SU-DHL-6 (cell line): Measurements from ENCODE around the gene TOP2B.

Experiments
- H2AFZ ChIP-seq: fragments of 200-600 bp; sonication (generic); 2 replicates; pipeline ENCODE4 v1.6.1; 2014; ENCODE audit warnings: low read depth, mild to moderate bottlenecking, moderate library complexity, mixed read lengths, antibody characterized with exemption, low read length; ENCODE audit not compliant: severe bottlenecking
- H3F3A ChIP-seq: fragments of 200-600 bp; shearing (Covaris generic); 2 replicates; pipeline ENCODE4 v1.6.0; 2016; ENCODE audit warnings: antibody characterized with exemption, mild to moderate bottlenecking; ENCODE audit not compliant: insufficient read depth
- H3K27ac ChIP-seq: fragments of 200-600 bp; sonication (generic); 2 replicates; pipeline ENCODE4 v1.5.1; 2016; ENCODE audit warnings: low read depth, mild to moderate bottlenecking, low read length, moderate library complexity, mixed read lengths
- H3K27me3 ChIP-seq: fragments of 200-600 bp; sonication (generic), shearing (Covaris generic); 2 replicates; pipeline ENCODE4 v1.6.0; 2014; ENCODE audit warnings: mild to moderate bottlenecking, low read length
- H3K36me3 ChIP-seq: fragments of 200-600 bp; sonication (generic); 2 replicates; pipeline ENCODE4 v1.6.1; 2014; ENCODE audit warnings: mild to moderate bottlenecking, low read length, mixed read lengths
- H3K4me2 ChIP-seq: fragments of 300-600, 200-600 bp; shearing (Covaris generic), sonication (generic); 2 replicates; pipeline ENCODE4 v1.6.0; 2014; ENCODE audit warnings: low read length, low read depth, mild to moderate bottlenecking; ENCODE audit not compliant: poor library complexity, severe bottlenecking
- H3K4me3 ChIP-seq: fragments of 200-600 bp; sonication (generic); 2 replicates; pipeline ENCODE4 v1.5.1; 2014; ENCODE audit warnings: antibody characterized with exemption, low read length, mild to moderate bottlenecking, mixed read lengths; ENCODE audit not compliant: insufficient read depth, poor library complexity, severe bottlenecking
- H3K79me2 ChIP-seq: fragments of 200-600 bp; sonication (generic); 2 replicates; pipeline ENCODE4 v1.6.1; 2014; ENCODE audit warnings: mild to moderate bottlenecking, low read length, moderate library complexity; ENCODE audit not compliant: insufficient read depth
- H3K9ac ChIP-seq: fragments of 200-600 bp; sonication (generic); 2 replicates; pipeline ENCODE4 v1.7.0; 2014; ENCODE audit warnings: mild to moderate bottlenecking, low read length
- H3K9me2 ChIP-seq: fragments of 200-600 bp; sonication (generic); replicated peaks from 2 replicates; pipeline ENCODE4 v1.6.1; 2014; ENCODE audit warnings: low read length; ENCODE audit not compliant: insufficient read depth
- H3K9me3 ChIP-seq: fragments of 200-600 bp; sonication (generic); 2 replicates; pipeline ENCODE4 v1.6.1; 2014; ENCODE audit warnings: low read length, mixed read lengths; ENCODE audit not compliant: insufficient read depth
- H4K20me1 ChIP-seq: fragments of 200-600 bp; sonication (generic); 2 replicates; pipeline ENCODE4 v1.6.1; 2014; ENCODE audit warnings: low read depth, mild to moderate bottlenecking, antibody characterized with exemption, low read length, moderate library complexity, mixed read lengths
- EZH2phosphoT487 ChIP-seq: fragments of 200-600 bp; sonication (generic), shearing (Covaris generic); conservative IDR thresholded peaks from 2 replicates; pipeline ENCODE4 v1.6.1; 2018; ENCODE audit warnings: mild to moderate bottlenecking, antibody characterized with exemption, low read length, moderate library complexity, mixed read lengths
- TF ChIP-seq, protein P1 (sequence below): fragments of 200-600 bp; sonication (generic); IDR thresholded peaks from one replicate; pipeline ENCODE4 v1.5.1; 2017; ENCODE audit warnings: antibody characterized with exemption, mild to moderate bottlenecking, low read length, moderate library complexity; ENCODE audit not compliant: insufficient read depth, poor library complexity, severe bottlenecking

The TOP2B gene, protein sequence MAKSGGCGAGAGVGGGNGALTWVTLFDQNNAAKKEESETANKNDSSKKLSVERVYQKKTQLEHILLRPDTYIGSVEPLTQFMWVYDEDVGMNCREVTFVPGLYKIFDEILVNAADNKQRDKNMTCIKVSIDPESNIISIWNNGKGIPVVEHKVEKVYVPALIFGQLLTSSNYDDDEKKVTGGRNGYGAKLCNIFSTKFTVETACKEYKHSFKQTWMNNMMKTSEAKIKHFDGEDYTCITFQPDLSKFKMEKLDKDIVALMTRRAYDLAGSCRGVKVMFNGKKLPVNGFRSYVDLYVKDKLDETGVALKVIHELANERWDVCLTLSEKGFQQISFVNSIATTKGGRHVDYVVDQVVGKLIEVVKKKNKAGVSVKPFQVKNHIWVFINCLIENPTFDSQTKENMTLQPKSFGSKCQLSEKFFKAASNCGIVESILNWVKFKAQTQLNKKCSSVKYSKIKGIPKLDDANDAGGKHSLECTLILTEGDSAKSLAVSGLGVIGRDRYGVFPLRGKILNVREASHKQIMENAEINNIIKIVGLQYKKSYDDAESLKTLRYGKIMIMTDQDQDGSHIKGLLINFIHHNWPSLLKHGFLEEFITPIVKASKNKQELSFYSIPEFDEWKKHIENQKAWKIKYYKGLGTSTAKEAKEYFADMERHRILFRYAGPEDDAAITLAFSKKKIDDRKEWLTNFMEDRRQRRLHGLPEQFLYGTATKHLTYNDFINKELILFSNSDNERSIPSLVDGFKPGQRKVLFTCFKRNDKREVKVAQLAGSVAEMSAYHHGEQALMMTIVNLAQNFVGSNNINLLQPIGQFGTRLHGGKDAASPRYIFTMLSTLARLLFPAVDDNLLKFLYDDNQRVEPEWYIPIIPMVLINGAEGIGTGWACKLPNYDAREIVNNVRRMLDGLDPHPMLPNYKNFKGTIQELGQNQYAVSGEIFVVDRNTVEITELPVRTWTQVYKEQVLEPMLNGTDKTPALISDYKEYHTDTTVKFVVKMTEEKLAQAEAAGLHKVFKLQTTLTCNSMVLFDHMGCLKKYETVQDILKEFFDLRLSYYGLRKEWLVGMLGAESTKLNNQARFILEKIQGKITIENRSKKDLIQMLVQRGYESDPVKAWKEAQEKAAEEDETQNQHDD (N-terminal part only)

DNA sequence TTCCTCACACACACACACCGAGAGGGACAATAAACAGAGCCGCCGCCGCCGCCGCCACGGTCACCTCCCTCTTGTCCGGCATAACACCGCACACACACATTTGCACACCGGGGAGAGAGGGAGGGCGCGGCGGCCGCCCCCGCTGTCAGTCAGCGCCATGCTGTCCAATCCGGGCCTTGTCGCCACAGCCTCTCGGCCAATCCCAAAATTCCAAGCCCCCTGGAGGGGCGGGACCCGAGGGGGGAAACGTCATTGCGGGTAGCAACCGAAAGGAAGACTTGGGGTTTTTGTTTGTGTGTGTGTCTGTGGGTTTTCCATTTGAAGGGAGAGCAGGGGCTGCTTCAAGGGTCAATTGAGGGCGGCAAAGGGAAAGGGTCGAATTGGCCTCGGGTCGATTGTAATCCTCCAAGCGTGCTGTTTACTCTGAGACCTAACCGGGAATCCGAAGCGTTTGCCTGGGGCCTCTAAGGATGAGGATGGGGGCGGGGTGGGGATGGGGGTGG is at the start of gene TOP2B:
Gene TOP2B (minus strand): TSS at position 96 of the 503 bp plus-strand sequence. CDS start 610 bp downstream, outside the sequence.
- Histone ChIP-seq H4K20me1 (peaks cover 24% of the 10 kb centered on the region), H3K79me2 (peaks cover 40% of the 10 kb centered on the region), H3K9ac (peak within 1 kb of the TSS; percentile 75), H3K27ac (peak within 1 kb of the TSS; percentile 64), H3K9me3 (no peaks in the 10 kb centered on the region), H3K9me2 (no peaks in the 10 kb centered on the region), H3F3A (peaks cover 15% of the 10 kb centered on the region; the same call in 1 of the 2 replicates), H2AFZ (peak within 1 kb of the TSS; percentile 68), H3K4me2 (peak within 1 kb of the TSS; percentile 72), H3K27me3 (no peaks in the 10 kb centered on the region), H3K36me3 (no peaks in the 10 kb centered on the region), H3K4me3 (peak within 1 kb of the TSS; percentile 75)
- TF ChIP-seq, protein P1, sequence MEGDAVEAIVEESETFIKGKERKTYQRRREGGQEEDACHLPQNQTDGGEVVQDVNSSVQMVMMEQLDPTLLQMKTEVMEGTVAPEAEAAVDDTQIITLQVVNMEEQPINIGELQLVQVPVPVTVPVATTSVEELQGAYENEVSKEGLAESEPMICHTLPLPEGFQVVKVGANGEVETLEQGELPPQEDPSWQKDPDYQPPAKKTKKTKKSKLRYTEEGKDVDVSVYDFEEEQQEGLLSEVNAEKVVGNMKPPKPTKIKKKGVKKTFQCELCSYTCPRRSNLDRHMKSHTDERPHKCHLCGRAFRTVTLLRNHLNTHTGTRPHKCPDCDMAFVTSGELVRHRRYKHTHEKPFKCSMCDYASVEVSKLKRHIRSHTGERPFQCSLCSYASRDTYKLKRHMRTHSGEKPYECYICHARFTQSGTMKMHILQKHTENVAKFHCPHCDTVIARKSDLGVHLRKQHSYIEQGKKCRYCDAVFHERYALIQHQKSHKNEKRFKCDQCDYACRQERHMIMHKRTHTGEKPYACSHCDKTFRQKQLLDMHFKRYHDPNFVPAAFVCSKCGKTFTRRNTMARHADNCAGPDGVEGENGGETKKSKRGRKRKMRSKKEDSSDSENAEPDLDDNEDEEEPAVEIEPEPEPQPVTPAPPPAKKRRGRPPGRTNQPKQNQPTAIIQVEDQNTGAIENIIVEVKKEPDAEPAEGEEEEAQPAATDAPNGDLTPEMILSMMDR, result no peak
- no peak for TF ChIP-seq EZH2phosphoT487

DNA sequence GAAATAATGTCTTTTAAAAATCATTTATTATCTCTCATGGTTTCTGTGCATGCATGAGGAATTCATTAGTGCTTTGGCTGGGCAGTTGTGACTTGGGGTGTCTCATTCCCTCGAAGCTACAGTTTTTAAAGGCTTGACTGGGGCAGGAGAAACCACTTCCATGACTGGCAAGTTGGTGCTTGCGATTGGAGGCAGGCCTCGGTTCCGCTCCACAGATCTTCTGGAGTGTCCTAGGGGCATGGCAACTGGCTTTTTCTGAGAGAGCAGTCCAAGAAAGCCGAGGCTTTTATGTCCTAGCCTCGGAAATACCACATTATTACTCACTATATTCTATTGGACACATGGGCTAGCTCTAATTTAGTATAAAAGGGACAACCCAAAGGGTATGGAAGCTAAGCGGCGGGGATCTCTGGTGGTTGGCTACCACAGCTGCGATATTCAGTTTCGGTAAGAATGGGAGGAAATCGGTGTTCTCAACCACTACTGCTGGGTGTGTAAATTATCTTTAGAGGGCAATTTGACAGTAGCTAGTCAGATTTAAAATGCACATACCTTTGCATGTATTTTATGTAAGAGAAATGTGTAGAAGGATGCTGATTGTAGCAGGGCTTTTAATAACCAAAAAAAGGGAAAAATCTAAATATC is 48.8 kb upstream of the TOP2B start:
- Histone ChIP-seq H3K36me3 (peaks cover 8% of the 10 kb centered on the region; the same call in 1 of the 2 replicates), H3K9ac (no peak overlapping the region), H3K4me2 (no peak overlapping the region), H3F3A (no peaks in the 10 kb centered on the region), H3K9me3 (no peaks in the 10 kb centered on the region), H4K20me1 (no peaks in the 10 kb centered on the region), H3K9me2 (no peaks in the 10 kb centered on the region), H3K27me3 (no peaks in the 10 kb centered on the region), H3K79me2 (no peaks in the 10 kb centered on the region), H2AFZ (no peak overlapping the region), H3K4me3 (no peak overlapping the region), H3K27ac (no peak overlapping the region)
- no peak for TF ChIP-seq EZH2phosphoT487
- TF ChIP-seq, protein P1, result no peak

DNA sequence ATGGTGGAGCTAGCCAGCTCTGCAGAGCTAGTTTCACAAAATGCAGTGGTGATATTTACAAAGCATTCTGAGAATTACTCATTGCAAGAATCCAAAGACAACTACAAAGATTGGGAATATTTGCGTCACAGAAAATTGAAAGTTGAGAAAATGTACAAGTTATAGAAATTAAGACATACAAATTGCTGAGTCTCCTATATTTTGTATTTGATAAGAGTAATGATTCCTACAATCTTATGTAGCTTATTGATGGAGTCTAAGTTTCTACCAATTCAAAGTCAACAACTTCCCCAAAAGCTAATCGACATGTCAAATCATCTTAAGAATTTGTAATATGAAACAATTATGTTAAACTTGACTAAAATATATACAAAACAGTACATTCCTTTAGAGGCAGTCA is 46.4 kb upstream of the TOP2B start:
- Histone ChIP-seq H3F3A (no peaks in the 10 kb centered on the region), H4K20me1 (no peaks in the 10 kb centered on the region), H3K27ac (no peak overlapping the region), H3K4me3 (no peak overlapping the region), H3K36me3 (no peaks in the 10 kb centered on the region), H3K9ac (no peak overlapping the region), H3K9me2 (no peaks in the 10 kb centered on the region), H3K27me3 (no peaks in the 10 kb centered on the region), H3K9me3 (no peaks in the 10 kb centered on the region), H3K79me2 (no peaks in the 10 kb centered on the region), H2AFZ (no peak overlapping the region), H3K4me2 (no peak overlapping the region)
- TF ChIP-seq, protein P1, result no peak
- TF ChIP-seq EZH2phosphoT487, result no peak
